Measurements from ENCODE around the gene EYA3.

EYA3 gene

DNA sequence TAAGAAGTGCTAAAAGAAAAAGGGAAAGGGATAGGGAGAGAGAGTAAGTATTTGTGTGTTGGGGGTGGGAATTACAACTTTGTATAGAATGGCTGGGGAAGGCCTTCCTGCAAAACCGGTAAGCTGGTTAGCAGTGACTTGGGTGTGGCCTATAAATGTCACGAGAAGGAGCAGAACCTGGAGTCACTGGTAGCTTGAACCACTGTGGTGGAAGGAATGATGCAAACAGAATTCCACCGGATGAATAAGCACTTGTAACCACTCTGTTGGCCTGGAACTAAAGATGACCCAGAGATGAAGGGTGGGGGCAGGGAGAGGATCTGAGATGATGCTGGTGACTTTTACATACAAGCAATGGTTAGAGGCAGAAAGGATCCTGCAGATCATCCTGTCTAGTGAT, 119.7 kb downstream of the EYA3 start:
- DNase-seq (ENCODE audit: low spot score) = no peak

DNA sequence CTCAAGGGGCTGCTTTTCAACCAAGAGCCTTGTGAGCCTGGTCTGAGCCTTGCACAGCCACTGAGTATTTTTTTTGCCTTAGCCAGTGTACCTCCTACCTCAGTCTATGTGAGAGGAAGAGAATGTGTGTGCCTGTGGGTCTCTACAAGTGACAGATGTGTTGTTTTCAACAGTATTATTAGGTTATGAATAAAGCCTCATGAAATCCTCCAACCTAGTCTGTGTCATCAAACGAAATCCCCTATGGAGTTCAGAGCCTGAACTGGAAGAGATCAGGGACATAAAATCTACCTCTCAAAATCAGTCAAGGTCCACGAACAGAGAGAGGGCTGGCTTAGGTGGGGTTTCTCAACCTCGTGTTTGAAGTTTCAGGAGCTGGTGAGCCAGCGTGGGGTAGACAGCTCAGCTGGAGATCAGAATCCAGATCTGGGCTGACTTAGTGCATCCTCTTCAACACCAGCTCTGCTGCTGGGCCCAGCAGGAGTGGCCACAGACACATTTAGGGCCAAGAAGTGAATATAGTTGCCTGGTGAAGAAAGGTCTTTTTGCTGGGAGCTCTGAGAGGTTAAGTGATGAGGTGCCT, 120.4 kb downstream of the EYA3 start:
- DNase-seq (ENCODE audit: low spot score) = no peak

DNA sequence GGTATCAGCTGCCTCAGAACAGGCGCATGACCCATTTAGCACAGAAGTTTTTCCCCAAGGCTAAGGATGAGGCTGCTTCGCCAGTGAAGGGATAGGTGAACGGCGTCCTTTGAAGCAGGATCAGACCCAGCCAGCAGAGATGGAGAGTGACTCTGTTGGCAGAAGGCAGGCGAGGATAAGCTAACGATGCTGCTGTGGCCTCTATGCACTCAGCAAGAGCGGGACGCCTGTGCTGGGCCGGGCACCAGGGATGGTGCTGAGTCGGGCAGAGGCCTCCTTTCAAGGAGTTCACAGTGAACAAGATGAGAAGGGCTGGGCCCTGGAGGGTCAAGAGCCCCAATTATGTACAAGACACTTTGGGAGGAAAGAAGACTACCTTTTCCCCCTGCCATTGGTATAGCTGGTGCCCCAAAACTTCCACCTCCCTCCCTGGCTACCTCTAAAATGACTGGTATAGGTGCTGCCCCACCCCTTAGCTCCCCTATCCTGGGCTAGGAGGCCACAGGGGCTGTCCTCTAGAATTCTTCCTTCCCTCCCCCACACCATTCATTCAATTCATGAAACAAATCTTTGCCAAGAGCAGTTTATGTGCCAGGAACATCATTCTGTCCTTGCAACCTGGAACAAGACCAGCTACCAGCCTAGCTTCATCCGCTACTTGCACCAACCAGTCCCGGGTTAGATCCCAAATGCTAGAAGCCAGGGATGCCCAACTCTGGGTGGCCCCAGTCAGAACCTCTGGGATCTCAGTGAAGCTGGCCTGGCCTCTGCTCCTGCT, 121.1 kb downstream of the EYA3 start:
- no peak for DNase-seq (ENCODE audit: low spot score)

DNA sequence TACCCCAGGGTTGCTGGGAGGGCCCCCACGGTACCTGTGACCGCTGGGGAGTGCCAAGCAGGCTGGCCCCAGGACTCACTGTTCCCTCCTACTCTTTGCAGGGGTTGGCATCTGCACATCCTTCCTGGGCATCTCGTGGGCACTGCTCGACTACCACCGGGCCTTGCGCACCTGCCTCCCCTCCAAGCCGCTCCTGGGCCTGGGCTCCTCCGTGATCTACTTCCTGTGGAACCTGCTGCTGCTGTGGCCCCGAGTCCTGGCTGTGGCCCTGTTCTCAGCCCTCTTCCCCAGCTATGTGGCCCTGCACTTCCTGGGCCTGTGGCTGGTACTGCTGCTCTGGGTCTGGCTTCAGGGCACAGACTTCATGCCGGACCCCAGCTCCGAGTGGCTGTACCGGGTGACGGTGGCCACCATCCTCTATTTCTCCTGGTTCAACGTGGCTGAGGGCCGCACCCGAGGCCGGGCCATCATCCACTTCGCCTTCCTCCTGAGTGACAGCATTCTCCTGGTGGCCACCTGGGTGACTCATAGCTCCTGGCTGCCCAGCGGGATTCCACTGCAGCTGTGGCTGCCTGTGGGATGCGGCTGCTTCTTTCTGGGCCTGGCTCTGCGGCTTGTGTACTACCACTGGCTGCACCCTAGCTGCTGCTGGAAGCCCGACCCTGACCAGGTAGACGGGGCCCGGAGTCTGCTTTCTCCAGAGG, 121.9 kb downstream of the EYA3 start:
- peak; percentile 28 for DNase-seq (ENCODE audit: low spot score)

DNA sequence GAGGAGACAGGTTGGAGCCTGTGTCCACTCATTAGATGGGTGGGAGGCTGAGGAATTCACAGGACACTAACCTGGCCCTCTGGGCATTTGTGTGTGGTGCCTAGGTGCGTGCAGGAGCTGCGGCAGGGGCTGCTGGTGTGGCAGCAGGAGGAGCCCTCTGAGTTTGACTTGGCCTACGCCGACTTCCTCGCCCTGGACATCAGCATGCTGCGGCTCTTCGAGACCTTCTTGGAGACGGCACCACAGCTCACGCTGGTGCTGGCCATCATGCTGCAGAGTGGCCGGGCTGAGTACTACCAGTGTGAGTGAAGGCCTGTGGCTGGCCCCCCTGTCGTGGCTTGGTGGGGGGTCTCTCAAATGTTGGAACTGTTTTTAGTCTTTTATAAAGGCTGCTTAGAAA, 125.0 kb downstream of the EYA3 start:
- no peak for DNase-seq (ENCODE audit: low spot score)

DNA sequence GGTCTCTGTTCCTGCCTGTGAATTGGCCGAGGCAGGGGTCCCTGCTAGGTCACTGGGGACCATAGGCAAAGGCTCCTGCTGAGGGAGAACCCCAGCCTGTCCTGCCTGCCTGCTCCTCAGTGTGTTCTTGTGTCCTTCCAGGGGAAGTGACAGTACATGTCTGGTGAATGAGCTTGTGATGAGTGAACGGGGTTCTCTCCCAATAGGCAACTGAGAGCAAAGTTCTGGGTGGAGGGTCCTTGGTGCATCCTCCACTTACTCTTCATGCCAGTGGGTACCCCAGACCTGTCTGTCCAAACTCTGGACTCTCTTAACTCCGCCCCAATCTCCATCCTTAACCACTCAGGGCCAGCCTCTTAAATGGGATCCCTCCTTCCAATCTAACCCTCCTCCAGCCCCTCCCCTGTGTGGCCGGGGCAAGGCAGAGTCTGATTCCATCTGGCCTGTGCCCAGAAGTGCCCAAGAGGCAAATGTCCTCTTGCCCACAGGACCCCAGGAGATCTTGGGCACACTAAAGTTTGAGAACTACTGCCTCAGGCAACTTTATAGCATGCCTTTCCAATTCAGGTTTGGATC, 126.7 kb downstream of the EYA3 start:
- no peak for DNase-seq (ENCODE audit: low spot score)

DNA sequence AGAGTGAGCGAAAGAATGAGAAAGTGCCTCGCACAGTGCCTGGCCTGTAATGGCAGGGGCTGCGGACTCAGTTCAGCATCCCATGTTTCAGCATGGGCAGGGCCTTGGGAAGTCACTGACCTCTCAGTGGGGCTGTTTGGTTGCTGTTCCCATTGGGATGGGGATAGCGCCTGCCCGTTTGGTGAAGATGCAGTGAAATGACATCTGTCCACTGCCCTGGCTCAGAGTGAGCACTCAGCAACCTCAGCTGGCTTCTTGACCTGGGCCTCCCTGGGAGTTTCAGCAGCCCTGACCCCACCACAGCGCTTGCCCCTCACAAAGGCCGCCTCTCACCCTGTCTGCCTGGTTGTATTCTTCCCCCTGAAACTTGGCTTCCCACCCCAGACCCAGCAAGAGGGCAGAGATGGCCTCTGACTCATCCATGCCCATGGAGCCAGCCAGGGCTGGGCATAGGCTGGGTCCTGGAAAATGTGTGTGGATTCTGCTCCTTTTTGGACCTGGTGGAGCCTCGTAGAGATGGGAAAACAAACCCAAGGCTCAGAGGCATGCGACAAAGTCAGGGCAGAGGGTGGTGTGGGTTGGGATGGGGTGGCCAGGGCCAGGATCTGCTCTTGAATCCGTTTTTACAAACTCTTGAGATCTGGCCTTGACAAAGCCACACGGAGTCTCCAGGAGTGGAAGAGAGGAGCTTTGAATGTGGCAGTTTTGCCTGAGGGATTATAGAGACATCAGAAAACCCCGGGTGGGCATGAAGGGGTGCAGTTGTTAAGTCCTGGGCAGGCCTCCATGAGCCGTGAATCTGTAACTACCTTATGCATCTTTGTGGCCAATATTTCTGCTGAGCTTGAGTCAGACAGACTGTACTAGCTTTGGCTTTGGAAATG, 127.4 kb downstream of the EYA3 start:
- DNase-seq (ENCODE audit: low spot score) = no peak

DNA sequence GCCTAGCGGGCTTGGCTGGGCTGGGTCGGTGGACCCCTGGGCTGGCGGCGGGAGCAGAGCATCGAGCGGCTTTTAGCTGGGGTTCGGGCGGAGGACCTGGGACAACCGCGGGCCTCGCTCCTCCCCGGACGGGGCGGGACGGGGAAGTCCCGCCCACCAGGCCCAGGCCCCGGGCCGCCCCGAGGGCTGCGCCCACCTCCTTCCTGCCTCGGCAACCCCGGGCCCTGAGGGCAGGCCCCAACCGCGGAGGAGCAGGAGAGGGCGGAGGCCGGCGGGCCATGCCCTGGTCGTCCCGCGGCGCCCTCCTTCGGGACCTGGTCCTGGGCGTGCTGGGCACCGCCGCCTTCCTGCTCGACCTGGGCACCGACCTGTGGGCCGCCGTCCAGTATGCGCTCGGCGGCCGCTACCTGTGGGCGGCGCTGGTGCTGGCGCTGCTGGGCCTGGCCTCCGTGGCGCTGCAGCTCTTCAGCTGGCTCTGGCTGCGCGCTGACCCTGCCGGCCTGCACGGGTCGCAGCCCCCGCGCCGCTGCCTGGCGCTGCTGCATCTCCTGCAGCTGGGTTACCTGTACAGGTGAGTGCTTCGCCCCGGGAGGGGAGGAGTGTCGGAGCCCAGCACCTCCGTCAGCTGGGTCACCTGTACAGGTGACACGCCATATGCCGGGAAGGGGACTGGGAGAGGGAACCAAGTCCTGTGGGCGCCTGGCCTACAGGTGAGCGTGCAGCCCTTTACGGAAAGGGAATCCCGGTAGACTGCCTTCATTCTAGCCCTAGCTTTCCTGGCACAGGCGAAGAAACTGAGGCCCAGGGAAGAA, 128.4 kb downstream of the EYA3 start, which contains the start of gene XKR8:
Gene XKR8, plus strand, starts transcription at position 182 of the 812 bp plus-strand sequence. Its CDS starts 97 bp downstream, at position 279.
- DNase-seq (ENCODE audit: low spot score) = peak; percentile 90

DNA sequence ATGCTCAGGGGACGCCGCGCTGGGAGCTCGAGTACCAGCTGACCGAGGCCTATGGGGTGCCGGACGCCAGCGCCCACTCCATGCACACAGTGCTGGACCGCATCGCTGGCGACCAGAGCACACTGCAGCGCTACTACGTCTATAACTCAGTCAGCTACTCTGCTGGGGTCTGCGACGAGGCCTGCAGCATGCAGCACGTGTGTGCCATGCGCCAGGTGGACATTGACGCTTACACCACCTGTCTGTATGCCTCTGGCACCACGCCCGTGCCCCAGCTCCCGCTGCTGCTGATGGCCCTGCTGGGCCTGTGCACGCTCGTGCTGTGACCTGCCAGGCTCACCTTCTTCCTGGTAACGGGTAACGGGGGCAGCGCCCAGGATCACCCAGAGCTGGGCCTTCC, 129.9 kb downstream of the EYA3 start:
- no peak for DNase-seq (ENCODE audit: low spot score)

DNA sequence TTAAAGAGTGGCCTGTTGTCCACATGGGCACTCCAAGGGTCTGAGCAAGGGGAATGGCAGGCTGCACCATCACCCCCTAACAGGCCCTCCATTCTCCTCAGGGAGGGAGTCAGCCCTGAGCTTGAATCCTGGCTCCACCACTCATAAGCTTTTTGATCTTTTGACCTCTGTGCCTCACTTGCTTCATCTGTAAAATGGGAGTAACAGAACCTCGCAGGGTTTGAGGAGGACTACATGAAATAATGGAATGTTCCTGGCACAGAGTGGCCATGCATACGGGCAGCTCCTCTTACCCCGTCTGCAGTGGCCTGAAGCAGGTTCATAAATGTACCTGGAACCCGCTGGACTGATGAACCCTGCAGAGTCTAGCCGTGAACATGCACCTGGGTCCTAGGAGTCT, 130.8 kb downstream of the EYA3 start:
- no peak for DNase-seq (ENCODE audit: low spot score)

DNA sequence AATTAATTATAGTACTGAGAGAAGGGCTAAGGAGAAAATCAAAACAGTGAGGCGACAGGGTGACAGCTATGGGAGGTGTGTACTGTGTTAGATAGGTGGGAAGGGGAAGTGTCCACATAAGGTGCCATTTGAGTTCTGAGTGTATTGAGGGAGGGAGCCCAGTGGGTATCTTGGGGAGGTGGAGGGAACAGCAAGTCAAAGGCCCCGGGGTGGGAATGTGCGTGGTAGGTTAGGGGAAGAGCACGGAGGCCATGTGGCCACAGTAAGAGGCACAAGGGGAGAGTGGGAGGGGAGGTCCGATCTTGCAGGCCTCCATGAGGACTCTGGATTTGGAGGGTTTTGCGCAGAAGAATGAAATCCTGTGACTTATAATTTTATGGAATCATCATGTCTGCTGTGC, 131.6 kb downstream of the EYA3 start:
- no peak for DNase-seq (ENCODE audit: low spot score)

DNA sequence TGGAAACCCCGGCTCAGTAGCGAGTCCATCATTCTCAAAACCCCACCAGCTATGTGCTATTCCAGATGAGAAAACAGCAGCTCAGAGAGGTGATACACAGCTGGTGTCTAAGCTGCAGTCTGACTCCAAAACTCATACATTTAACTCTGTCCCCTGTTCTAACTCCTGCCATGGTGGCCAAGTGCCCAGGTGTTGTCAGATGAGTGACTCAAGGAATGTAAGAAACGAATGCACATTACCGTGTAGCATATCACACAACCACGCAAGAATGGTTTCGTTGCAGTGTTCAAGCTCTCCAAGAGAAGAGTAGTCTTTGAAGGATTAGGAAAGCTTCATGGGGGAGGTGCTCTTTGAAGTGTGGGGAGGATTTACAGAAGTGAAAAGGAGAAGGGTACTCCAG, 133.3 kb downstream of the EYA3 start:
- DNase-seq (ENCODE audit: low spot score) = no peak

DNA sequence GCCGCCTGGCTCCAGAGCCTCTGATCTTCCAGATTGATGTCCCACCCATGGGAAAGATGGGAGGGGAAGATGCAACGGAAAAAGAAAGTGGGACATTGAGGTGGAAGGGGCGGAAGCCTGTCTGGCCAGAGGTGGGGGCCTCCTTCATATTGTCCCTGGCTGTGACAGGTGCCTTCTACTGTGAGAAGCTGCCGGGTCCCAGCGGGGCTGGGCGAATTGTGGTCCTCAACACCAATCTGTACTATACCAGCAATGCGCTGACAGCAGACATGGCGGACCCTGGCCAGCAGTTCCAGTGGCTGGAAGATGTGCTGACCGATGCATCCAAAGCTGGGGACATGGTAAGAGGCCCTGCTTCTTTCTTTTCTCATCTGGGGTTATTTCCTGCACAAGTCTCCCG, 134.2 kb downstream of the EYA3 start:
- DNase-seq (ENCODE audit: low spot score) = no peak

DNA sequence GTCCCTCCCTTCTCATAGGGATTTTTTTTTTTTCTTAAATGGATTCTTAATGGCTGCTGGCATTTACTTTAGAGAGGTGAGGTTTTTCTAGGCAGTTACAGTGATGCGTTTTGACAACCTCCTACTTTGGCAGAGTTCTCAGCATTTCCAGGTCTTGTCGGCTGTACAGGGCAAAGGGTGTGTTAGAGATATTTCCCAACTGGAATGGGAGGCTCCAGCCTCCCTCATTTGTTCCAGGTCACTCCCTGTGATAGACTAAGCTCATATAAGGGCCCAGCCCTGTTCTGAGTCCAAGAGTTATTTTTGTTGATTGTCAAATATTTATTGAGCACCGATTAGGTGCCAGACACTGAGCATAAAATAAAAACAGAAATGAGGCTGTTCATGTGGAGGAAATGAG, 136.3 kb downstream of the EYA3 start:
- no peak for DNase-seq (ENCODE audit: low spot score)

DNA sequence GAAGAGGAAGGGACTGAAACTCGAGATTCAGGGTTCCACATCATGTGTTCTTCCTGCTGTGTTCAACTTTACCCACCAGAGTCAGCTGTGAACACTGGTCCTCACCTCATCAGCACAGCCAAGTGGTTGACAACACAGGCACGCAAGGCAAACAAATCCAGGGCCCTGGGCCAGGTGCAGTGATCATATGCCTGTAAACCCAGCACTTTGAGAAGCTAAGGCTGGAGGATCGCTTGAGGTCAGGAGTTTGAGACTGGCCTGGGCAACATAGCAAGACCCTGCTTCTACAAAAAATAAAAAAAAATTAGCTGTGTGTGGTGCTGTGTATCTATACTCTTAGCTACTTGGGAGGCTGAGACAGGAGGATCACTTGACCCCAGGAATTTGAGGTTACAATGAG, 137.0 kb downstream of the EYA3 start:
- DNase-seq (ENCODE audit: low spot score) = no peak

DNA sequence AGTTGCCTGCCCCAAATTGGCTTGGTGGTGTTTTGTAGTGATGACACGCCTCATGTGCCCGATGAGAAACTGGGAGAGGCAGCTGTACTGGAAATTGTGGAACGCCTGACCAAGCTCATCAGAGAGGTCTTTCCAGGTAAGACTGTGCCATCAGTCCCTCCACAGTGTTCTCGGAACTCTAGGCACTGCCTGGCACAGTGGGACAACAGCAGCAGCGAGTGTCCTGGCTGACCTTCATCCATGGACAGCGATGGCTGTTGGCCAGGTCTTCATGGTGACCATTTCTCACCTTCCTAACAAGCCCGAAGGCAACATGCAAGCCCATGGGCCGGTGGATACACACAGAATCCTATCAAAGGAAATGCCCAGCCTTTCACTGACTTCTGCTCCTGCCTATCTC, 139.4 kb downstream of the EYA3 start:
- DNase-seq (ENCODE audit: low spot score) = no peak

DNA sequence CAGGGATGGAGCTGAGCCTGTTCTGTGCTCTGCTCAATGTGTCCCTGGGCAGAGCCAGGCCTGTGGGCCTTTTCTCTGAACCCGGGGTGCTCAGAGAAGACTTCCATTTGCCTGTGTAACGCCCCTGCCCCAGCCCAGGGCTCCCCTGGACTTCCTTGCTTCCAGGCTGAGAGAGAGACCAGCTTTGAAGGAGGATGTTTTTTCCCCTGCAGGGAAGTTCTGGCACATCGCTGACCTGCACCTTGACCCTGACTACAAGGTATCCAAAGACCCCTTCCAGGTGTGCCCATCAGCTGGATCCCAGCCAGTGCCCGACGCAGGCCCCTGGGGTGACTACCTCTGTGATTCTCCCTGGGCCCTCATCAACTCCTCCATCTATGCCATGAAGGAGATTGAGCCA, 143.4 kb downstream of the EYA3 start:
- no peak for DNase-seq (ENCODE audit: low spot score)

DNA sequence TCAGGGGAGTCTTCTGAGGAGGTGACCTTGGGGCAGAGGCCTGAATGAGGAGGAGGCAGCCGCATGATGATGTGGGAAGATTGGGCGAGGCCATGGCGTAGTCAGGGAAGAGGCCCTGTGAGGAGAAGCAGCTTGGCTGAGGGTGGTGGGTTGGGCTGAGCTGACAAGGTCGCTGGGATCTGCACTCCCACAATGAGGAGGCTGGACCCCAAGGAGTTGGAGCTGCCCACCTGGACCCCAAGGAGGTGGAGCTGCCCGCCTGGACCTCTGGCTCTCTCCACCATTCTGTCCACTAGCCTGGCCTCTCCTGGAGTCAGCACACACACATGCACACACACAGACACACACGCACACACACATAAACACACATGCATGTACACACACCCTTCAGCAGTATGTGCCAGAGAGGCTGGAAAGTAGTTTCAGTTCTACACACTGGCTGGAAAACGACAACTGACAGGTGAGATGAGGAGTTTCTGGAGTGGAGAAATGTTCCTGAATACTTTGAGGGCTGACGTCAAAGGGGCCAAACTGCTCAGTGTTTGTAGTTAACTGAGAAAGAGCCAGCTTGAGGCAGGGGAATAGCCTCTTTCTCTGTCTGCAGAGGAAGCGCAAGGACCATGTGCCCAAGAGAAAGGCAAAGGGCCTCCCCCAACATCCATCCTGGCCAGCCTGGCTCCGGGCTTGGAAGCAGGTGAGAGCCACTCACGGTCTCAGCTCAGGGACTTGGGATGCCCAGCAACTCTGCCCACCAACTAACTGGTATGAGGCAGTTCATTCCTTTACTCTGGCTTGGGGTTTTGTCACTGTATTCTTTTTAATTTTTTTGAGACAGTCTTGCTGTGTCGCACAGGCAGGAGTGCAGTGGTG, 146.5 kb downstream of the EYA3 start:
- DNase-seq (ENCODE audit: low spot score) = no peak

DNA sequence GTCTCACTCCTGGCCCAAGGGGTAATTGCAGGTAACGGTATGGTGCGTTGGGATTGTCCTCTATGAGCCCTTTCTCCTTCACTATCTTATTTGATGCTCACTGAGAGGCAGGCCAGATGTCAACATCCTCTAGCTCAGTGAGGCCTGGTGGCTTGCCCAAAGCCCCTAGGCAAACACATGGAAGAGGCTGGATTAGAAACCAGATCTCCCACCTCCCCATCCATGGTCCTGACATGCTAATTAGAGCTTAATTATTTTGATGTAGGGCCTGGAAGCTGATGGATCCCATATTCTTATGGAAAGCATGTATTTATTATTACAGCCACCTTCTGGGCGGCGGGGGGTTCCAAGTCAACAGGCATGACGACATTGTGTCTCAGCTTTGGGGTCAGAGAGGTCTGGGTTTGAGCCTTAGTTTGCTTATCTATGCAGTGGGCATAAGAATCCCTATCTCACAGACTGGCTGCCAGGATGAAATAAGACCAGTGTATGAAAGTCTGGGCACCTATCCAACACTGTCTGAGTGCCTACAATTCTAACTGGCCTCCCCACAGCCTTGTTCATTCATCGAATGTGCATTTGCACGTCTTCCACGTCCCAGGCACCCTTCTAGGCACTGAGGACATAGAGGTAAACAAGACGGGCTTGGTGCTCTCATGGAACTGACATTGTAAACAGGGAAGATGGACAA, 147.4 kb downstream of the EYA3 start:
- DNase-seq (ENCODE audit: low spot score) = no peak

All from left forelimb (tissue), 1 donor.